Fibroblast of skin of right biceps (primary cell): ENCODE data around the gene CYB5R4.

Experiments
- DNase-seq: peaks from one replicate; pipeline ENCODE4 v3.0.0-alpha.2; 2013

The CYB5R4 gene, protein sequence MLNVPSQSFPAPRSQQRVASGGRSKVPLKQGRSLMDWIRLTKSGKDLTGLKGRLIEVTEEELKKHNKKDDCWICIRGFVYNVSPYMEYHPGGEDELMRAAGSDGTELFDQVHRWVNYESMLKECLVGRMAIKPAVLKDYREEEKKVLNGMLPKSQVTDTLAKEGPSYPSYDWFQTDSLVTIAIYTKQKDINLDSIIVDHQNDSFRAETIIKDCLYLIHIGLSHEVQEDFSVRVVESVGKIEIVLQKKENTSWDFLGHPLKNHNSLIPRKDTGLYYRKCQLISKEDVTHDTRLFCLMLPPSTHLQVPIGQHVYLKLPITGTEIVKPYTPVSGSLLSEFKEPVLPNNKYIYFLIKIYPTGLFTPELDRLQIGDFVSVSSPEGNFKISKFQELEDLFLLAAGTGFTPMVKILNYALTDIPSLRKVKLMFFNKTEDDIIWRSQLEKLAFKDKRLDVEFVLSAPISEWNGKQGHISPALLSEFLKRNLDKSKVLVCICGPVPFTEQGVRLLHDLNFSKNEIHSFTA

DNA sequence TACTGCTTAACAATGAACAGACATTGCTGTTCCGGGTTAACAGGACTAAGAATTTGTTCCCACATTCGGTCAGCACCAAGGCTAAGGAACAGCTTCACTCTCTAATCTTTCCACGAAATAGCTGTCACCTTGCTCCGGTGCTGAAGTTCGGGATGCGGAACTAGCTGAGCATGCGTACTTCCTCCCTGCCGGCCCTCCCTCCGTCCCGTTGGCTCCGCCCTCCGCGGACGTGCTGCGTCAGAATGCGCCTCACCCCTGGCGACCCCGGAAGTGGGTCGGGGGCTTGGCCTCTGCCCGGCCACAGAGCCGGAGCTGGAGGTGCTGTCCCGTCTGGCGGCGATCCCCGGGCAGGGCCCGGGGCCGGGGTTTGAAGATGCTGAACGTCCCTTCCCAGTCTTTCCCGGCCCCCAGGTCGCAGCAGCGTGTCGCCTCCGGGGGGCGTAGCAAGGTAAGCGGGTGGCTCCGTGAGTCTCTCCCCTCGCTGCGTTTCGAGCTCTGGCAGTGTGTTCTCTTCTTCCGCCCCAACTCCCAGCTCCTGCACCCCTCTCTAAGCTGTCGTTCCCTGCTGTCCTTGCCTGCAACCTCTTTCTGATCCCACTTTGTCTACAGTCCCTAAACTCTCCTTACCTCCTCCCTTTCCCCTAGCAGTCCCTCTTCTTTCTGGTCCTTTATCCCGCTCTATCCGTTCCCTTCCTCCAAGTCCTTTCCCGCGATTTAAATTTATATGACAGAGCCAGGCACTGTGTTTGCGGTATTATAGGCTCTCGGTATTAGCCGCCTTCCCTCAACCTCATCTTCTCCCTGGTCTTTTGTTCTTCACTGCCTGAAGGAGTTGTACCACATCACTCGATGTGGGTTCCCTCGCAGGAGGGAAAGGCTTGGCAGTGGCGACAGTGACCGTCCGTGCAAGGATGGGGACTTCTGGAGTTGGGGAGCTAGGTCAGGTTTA, at the start of gene CYB5R4:
CYB5R4 (plus strand) TSS at position 280 of the 949 bp plus-strand sequence; CDS start at position 374, 94 bp downstream.
- peak; percentile 95 for DNase-seq

GRCh38 chr6:83812595-83812994, 46.9 kb upstream of the CYB5R4 start:
- no peak for DNase-seq

GRCh38 chr6:83815631-83816272, 43.7 kb upstream of the CYB5R4 start:
- DNase-seq: peak; percentile 2

- no peak for DNase-seq
Measured at GRCh38 chr6:83822629-83823169, 36.8 kb upstream of the CYB5R4 start.

GRCh38 chr6:83824388-83824801, 35.1 kb upstream of the CYB5R4 start:
- DNase-seq: no peak

- no peak for DNase-seq
Measured at GRCh38 chr6:83824831-83825230, 34.7 kb upstream of the CYB5R4 start.

GRCh38 chr6:83827050-83827449, 32.4 kb upstream of the CYB5R4 start:
- no peak for DNase-seq

GRCh38 chr6:83838727-83839126, 20.8 kb upstream of the CYB5R4 start:
- no peak for DNase-seq

GRCh38 chr6:83844170-83844569, 15.3 kb upstream of the CYB5R4 start:
- no peak for DNase-seq

GRCh38 chr6:83846291-83846690, 13.2 kb upstream of the CYB5R4 start:
- DNase-seq: no peak

DNA sequence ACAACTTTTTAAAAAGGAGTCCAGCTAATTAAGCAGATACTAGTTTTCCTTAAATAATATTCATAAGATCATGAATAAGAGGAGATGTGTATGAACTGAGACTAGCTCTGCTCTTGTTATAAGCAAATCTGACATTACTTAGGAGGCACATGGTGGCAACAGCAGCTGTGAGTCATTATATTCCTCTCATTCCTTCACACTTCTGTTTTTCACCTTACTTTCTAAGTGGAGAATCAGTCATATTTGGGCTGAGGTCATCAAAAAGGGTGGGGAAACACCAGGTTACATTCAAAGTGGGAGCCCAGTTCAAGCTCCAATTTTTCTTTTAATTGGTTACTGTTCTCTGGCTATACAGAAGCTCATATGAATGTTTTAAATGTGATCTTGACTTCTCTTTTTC, 12.3 kb upstream of the CYB5R4 start:
- no peak for DNase-seq

DNA sequence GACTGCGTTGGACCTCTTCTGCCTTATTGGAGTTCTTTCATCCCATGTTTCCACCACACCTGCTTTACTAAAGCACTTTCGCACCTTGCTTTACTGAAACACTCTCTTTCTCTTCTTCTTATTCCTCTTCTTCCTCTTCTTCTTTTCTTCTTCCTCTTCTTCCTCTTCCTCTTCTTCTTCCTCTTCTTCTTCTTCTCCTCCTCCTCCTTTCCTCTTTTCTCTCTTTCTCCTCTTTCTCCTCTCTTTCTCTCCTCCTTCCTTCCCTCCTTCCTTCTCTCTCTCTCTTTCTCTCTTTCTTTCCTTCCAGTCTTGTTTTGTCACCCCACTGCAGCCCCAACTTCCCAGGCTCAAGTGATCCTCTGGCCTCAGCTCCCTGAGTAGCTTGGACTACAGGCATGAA, 10.4 kb upstream of the CYB5R4 start:
- no peak for DNase-seq

- no peak for DNase-seq
Measured at GRCh38 chr6:83849610-83850009, 9.9 kb upstream of the CYB5R4 start.

DNA sequence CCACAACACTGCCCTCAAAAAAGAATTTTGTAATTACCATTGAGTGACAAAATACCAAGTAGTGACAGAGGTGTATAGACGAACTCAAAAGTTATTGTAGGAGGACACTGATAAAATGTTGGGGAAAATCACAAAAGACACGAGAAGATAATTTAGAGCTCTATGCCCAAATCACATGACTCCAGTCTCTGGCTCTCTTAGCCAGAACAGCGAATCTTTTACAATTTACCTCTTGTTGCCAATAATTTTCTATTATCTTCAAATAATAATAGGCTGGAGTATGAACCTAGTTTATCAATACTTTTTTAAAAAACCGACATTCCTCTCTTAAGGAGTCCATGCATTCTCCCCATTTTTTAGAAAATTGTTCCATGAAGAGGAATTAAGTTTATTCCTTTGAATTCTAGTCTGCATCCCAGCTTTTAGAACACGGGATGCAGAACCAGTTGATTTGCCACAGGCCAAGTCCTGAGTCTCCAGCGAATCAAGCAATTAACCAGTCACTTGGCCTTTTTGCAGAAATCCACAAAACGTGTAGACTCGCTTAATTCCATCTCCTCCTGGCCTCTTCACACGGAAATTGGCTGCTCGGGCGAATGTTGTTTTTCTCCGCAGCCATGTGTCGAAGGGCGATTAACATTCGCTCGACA, 6.8 kb upstream of the CYB5R4 start:
- no peak for DNase-seq

- peak; percentile 10 for DNase-seq
Measured at GRCh38 chr6:83853178-83854000, 6.1 kb upstream of the CYB5R4 start, which contains the start of gene RIPPLY2. RIPPLY2 (plus strand) TSS chr6:83853360; CDS start chr6:83853417, 57 bp downstream.

DNA sequence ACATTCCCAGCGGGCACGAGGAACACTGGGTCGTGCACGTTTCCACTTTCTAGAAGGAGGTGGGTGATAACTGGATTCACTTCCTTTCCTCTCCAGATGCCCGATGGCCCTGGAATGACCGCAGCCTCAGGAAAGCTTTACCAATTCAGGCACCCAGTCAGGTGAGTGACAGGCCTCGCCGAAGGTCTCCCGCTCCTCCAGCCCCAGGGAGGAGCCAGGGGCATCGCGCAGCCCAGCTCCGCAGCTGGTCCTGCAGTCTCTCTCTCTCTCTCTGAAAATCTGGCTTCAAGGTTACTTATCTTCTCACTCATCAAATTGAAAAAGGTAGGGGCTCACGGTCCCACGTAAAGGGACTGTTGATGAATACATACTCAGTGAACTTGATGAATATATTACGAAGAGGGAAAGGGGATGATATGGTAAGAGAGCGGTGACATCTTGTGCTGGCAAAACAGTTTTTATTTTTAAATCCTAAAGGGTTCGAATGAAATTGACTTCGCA, 5.4 kb upstream of the CYB5R4 start:
- no peak for DNase-seq

GRCh38 chr6:83854766-83855165, 4.7 kb upstream of the CYB5R4 start:
- no peak for DNase-seq

GRCh38 chr6:83860359-83860755, 868 bp downstream of the CYB5R4 start:
- no peak for DNase-seq

DNA sequence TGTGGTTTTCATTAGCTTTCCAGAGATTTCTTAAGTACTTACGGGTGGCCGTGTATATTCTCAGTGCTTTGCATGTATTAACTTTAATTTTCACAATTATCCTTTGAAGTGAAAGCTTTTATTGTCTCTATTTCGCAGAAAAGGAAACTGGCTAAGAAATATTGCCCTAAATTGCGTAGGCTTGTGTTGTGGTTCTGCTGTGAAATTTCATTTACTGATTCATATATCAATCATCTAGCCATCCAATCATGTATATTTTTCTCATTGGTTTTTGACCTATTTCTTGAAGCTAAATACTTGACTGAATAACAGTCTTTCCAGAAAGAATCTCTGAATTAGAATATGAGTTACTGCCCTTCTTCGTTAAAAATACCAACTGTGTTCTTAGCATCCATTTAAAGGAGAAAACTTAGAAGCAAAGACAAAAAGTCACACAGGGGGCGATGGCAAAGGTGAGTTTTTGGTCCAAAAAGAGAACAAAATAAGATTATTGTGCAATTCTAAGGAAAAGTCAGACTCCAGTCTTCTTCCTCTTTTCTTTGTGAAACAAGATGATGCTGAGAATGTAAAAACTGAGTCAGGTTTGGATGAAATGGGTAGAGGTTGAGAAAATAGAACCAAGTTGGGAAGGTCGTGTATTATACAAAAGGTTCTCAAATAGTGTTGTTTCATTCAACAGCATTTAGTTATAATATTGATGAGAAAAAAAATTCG, 1.4 kb downstream of the CYB5R4 start:
- no peak for DNase-seq

DNA sequence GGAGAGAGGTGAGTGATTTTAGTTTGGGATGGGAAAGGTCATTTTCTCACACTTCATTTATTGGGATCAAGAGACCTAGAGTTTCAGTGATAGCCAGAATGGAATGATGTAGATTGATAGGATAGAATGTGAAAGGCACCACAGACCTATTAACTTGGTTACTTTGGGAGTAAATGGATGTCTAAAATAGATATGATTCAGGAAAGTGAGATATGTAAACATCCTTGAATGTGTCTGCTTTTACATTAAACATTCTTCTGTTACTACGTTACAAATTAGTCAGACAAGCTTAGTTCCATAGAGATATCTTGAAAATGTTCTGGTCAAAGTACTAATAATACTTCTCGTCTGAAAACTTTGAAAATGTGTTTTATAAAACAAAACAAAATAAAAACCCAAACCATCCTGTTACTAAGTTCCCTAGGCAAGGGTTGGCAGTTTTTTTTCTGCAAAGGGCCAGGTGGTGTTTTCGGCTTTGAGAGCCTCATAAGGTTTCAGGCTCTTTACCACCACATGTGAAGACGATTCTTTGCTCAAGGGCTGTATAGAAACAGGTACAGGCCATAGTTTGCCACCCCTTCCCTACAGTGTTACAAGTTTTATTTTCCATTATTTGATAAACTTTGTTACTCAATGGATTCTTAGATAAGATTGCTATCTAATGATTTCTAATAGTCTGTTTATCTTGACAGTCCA, 3.4 kb downstream of the CYB5R4 start:
- DNase-seq: no peak
